ENCODE measurements around the gene ITGB2.

The ITGB2 gene

GRCh38 chr21:44907966-44908895 is 12.5 kb downstream of the ITGB2 start:
- no peak for DNase-seq

DNA sequence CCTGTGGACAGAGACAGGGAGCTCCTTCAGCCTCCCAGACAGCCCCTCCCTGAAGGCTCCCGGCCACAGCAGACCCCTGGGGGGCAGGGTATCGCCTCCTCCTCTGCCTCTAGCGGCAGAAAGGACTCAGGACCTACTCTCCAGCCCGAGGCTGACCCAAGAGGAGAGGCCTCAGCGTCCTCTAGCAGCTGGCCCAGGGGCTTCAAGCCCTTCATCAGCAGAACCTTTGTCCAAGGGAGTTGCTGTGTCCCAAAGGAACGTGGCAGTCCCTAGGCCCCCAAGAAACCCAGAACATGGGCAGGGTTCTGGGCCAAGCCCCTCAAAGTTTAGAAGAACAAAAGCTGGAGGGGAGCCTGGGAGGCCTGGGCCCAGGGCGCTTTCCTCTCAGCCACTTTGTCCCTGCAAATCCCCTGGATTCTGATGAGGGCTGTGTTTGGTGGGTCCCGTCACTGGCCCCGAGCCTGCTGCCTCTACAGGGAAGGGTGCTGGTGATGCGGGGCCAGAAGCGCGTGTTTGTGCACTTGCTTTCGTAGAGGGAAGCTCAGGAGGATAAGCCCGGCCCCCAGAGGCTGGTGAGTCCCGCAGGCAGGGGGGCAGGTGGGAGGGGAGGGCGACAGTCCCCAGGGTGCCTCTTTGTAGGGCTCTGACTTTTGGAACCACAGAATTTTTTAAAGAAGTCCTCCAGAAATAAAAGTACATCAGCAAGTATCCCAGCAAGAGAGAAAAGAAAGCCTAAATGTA is 13.3 kb downstream of the ITGB2 start:
- no peak for DNase-seq

- DNase-seq, result no peak
These were observed 15.0 kb downstream of the ITGB2 start for GRCh38 chr21:44905728-44906090.

DNA sequence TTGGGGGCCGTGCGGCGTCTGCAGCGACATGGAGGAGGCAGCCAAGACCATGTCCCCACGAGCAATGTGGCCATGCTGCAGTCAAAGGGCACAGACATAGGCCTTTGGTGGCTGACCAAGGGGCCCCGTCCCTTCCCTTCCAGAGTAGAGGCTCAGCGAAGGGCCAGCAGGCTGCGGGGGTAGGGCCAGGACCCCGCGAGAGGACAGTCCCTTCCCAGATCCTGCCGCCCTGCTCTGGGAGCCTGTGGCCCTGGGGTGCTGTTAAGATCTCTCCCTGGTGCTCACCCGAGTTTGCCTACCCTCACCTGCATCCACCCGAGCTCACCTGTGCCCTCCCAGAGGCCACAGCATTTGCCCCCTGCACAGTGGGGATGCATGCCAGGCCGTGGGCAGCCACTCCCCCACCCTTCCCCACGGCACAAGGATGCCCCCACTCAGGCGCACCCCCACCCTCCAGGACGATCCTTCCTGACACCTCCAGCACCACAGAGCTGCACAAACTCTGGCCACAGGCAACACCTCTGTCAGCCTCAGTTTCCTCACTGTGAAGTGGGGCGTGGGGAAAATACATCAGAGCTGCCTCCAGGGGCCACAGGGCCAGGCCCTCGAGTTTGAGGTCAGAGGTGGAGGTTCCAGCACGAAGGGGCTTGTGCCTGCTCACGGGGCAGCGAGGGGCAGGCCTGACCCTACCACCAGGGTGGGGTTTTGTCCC is 15.5 kb downstream of the ITGB2 start:
- no peak for DNase-seq

- no peak for DNase-seq
These were observed 16.4 kb downstream of the ITGB2 start for GRCh38 chr21:44904141-44904923.

GRCh38 chr21:44903689-44904088 is 17.0 kb downstream of the ITGB2 start:
- DNase-seq, result no peak

DNA sequence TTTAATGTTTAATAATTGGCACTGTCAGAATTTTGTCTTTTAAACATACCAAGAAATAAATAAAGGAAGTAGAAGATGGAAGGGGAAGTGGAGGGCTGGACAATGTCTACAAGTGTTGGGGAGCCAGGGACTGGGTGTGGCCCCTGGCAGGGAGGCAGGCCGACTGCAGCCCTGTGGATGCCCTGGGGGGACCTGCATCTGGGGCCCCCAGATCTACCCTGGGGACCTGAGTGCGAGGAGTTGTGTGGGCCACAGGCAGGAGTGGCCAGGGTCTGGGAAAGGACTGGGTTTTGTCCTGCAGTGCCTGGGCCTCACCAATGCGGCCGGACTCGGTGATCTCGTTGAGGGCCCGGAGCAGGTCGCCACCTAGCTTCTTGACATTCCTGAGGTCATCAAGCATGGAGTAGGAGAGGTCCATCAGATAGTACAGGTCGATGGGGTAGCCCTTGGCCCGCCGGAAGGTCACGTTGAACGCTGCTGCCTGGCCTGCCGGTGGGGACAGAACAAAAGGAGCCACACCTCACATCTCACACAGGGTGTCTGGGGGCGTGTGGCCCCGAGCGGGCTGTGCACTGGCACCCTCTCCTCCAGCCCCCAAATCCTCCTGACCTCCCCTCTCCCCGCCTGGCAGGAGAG is 17.5 kb downstream of the ITGB2 start:
- no peak for DNase-seq

DNA sequence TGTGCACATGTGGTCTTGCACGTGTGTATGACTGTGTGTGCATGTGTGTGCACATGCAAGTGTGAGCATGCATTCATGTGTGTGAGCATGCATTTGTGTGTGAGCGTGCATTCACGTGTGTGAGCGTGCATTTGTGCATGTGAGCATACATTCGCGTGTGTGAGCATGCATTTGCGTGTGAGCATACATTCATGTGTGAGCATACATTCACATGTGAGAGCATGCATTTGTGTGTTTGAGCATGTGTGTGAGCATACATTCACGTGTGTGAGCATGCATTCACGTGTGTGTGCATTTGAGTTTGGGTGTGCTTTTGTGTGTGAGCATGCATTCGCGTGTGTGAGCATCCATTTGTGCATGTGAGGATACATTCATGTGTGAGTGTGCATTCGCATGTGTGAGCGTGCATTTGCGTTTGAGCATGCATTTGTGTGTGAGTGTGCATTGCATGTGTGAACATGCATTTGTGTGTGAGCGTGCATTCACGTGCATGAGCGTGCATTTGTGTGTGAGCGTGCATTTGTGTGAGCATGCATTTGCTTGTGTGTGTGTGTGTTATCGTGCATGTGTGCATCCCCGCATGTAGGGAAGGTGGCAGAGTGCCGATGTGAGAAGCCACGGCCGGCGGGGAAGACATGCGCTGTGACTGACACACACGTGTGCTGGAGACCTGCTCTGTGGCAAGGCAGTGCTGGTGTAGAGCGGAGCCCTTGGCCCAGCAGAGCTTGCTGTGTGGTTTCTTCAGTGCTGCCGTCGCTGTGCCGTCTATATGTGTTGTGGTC is 18.2 kb downstream of the ITGB2 start:
- DNase-seq, result no peak

- DNase-seq, result no peak
These were observed 19.2 kb downstream of the ITGB2 start for GRCh38 chr21:44901391-44902074.

- no peak for DNase-seq
These were observed 20.0 kb downstream of the ITGB2 start for GRCh38 chr21:44900559-44901251.

- DNase-seq, result no peak
These were observed 20.7 kb downstream of the ITGB2 start for GRCh38 chr21:44899768-44900558.

DNA sequence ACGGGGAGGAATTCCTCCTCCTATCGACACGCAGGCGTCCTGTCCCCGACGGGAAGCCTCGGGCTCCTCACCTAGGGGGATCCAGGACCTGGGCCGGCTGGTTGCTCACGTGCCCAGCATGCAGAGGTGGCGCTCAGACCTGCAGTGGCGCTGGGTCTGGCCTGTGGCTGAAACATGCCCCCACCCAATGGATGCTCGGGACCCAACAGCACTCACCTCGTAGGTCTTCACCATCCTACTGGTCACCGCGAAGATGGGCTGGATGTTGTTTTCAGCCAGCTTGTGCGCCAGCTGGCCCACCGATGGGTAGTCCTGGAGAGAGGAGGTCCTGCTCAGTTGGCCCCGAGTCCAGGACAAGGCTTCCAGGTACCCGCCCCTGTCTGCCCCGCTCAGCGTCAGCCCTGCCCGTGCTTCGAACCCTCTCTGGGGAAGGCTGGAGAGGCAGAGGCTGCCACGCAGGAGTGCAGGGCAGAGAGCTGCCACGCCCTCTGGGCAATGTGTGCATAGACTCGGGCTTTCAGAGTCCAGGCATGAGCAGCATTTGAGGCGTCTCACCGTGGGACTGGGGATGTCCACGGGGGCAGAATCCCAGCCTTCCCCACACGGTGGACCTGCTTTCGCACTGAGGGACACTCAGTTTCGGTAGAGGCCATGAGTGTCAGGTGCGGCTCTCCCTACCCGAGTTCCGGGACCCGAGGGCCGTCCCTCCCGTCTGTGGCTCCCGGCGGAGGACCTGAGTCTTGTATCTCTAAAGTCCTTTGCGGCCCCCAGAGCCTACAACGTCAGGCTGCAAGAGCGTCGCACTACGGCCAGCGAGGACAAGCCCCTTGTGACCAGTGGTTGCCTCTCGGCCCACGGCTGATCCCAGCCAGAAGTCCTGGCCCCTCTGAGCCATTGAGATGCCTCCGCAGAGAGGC is 21.6 kb downstream of the ITGB2 start:
- DNase-seq, result no peak

DNA sequence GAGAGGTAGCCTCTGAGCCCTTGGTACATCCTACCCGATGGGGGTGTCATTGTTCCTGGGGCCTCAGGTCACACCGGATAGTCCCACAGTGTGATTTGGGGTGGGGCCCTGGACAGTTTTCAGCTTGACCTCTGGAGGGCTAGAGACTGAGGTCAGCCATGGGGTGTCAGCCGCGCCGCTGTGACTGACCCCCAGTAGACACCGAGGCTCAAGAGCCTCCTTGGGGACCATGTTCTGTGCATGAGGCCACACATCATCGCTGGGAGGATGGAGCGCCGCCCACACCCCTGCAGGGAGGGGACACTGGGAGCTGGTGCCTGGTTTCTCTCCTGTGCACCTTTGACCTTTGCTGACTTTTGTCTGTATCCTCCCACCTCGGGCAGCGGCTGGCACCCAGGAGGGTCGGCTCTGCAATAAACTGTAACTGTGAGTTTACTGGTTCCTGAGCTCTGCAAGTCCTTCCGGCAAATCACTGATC is 22.6 kb downstream of the ITGB2 start:
- no peak for DNase-seq

- no peak for DNase-seq
These were observed 23.2 kb downstream of the ITGB2 start for GRCh38 chr21:44897326-44898010.

GRCh38 chr21:44896561-44897286 is 24.0 kb downstream of the ITGB2 start:
- DNase-seq, result no peak

GRCh38 chr21:44895859-44896258 is 24.8 kb downstream of the ITGB2 start:
- DNase-seq, result no peak

All from NCI-H1417 treated with DMSO at 0.1 percent for 48 hours (cell line).